SK-N-MC (cell line): Measurements from ENCODE around the gene NINJ1.

Experiments
- DNase-seq: peaks from one replicate; pipeline ENCODE4 v3.0.0-alpha.2; 2011; ENCODE audit warnings: low read depth, low spot score
- H3K27ac ChIP-seq: fragments of 200-600 bp; sonication (generic); 2 replicates; pipeline ENCODE4 v1.5.1; 2016; ENCODE audit warnings: mixed run types
- H3K36me3 ChIP-seq: fragments of 200-600 bp; sonication (generic); 2 replicates; pipeline ENCODE4 v1.6.1; 2017; ENCODE audit warnings: antibody characterized with exemption, low read length, mixed read lengths; ENCODE audit not compliant: insufficient read depth
- H3K4me3 ChIP-seq: fragments of 200-600 bp; sonication (generic); 2 replicates; pipeline ENCODE4 v1.5.1; 2016
- H3K9ac ChIP-seq: fragments of 200-600 bp; sonication (generic); 2 replicates; pipeline ENCODE4 v1.8.0; 2017; ENCODE audit warnings: mixed run types, mixed read lengths; ENCODE audit not compliant: insufficient read length
- H3K9me3 ChIP-seq: fragments of 200-600 bp; sonication (generic); 2 replicates; pipeline ENCODE4 v1.6.1; 2017; ENCODE audit warnings: low read depth, mild to moderate bottlenecking, antibody characterized with exemption, low read length, moderate library complexity, mixed read lengths
- EZH2 ChIP-seq: fragments of 200-600 bp; sonication (generic); IDR thresholded peaks from one replicate; pipeline ENCODE4 v1.6.1; 2017; ENCODE audit warnings: antibody characterized with exemption
- FOXP2 ChIP-seq: optimal IDR thresholded peaks from 2 replicates; pipeline ENCODE3; 2011; ENCODE audit warnings: mild to moderate bottlenecking, moderate library complexity; ENCODE audit not compliant: insufficient read depth; ENCODE audit errors: extremely low read length, control extremely low read depth
- POLR2AphosphoS5 ChIP-seq: IDR thresholded peaks from 2 replicates; pipeline ENCODE4 v1.6.1; 2012; ENCODE audit warnings: mild to moderate bottlenecking, low read depth, low read length, borderline replicate concordance

Gene NINJ1

DNA sequence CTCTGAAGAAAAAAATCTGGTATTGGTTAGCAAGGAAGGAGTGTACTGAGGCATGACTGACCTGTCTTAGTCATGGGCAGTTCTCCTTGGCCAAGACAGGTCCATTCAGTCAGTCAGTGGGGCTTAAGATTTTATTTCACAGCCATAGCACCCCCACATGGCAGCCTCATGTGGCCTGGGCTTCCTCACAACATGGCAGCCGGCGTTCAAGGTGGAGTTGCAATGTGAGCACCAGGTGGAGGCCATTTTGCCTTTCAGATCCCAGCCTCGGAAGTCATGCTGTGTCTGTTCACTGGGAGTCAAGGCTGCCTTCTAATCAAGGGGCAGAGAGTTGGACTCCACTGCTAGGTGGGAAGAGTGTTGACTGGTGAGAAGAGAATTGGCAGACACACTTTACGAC is 48.4 kb downstream of the NINJ1 start:
- Histone ChIP-seq H3K27ac (no peak overlapping the region), H3K9ac (no peak overlapping the region), H3K4me3 (no peak overlapping the region), H3K9me3 (no peaks in the 10 kb centered on the region), H3K36me3 (no peaks in the 10 kb centered on the region)
- no peak for DNase-seq
- no peak for TF ChIP-seq EZH2
- TF ChIP-seq FOXP2, result no peak
- no peak for TF ChIP-seq POLR2AphosphoS5

- no peaks in the 10 kb centered on the region for H3K36me3 ChIP-seq
- H3K9me3 ChIP-seq, result no peaks in the 10 kb centered on the region
- H3K4me3 ChIP-seq, result no peak overlapping the region
- TF ChIP-seq POLR2AphosphoS5 (no peak), EZH2 (no peak), FOXP2 (no peak)
- no peak overlapping the region for H3K27ac ChIP-seq
- no peak overlapping the region for H3K9ac ChIP-seq
- no peak for DNase-seq
These were observed 49.6 kb downstream of the NINJ1 start for GRCh38 chr9:93084471-93084881.

GRCh38 chr9:93083592-93084470 is 50.2 kb downstream of the NINJ1 start:
- H3K4me3 ChIP-seq, result no peak overlapping the region
- no peaks in the 10 kb centered on the region for H3K9me3 ChIP-seq
- TF ChIP-seq EZH2, result no peak
- TF ChIP-seq FOXP2, result no peak
- TF ChIP-seq POLR2AphosphoS5, result no peak
- no peak overlapping the region for H3K27ac ChIP-seq
- no peaks in the 10 kb centered on the region for H3K36me3 ChIP-seq
- H3K9ac ChIP-seq, result no peak overlapping the region
- no peak for DNase-seq

- H3K27ac ChIP-seq, result no peak overlapping the region
- H3K9me3 ChIP-seq, result no peaks in the 10 kb centered on the region
- H3K36me3 ChIP-seq, result no peaks in the 10 kb centered on the region
- no peak for TF ChIP-seq FOXP2
- no peak for TF ChIP-seq EZH2
- DNase-seq, result no peak
- no peak overlapping the region for H3K4me3 ChIP-seq
- H3K9ac ChIP-seq, result no peak overlapping the region
These were observed 51.1 kb downstream of the NINJ1 start for GRCh38 chr9:93082841-93083411.

DNA sequence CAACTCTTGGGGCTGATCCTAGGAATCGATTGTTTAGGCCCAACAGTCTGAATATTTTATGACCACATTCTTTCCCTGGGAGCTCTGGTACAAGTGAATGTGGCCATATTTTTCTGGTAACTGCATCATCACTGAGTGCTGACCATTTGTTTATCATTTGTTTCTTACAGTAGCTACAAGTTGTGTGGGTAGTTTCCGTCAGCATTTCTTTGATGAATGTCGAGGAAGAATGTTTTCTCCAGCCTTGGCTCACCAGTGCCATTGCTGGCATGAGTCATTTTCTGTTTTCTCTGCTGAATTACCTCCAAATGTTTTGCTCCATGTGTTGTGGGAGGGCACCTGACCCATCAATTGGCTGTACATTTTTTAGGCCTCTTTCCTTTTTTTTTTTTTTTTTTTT is 52.1 kb downstream of the NINJ1 start:
- Histone ChIP-seq H3K9ac (no peak overlapping the region), H3K4me3 (no peak overlapping the region), H3K9me3 (no peaks in the 10 kb centered on the region), H3K36me3 (no peaks in the 10 kb centered on the region), H3K27ac (no peak overlapping the region)
- TF ChIP-seq EZH2 (no peak), FOXP2 (no peak), POLR2AphosphoS5 (no peak)
- DNase-seq, result no peak

DNA sequence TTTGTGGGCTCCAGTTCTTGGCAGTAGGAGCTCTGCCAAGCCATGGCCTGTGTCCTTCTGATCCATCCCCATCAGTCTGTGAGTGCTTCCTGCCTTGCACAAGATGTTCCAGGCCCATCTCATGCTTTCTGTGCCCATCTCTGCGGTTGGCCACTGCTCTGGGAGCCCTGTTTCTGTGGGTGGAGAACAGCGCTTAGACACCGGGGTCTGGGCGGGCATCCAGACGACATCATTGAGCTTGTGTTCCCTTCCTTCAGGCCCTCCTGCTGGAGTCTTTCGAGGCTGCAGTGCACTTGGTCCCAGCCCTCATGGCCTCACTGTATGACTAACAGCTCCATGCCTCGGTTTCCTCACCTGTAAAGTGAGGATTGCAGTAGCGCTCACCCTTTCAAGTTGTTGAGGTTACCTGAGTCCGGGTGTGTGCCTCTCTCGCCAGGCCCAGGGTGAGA is 52.9 kb downstream of the NINJ1 start:
- H3K9me3 ChIP-seq, result no peaks in the 10 kb centered on the region
- H3K36me3 ChIP-seq, result no peaks in the 10 kb centered on the region
- TF ChIP-seq FOXP2, result no peak
- no peak for TF ChIP-seq EZH2
- no peak for TF ChIP-seq POLR2AphosphoS5
- H3K27ac ChIP-seq, result no peak overlapping the region
- H3K4me3 ChIP-seq, result no peak overlapping the region
- DNase-seq, result no peak
- no peak overlapping the region for H3K9ac ChIP-seq

- Histone ChIP-seq H3K9me3 (no peaks in the 10 kb centered on the region), H3K27ac (no peak overlapping the region), H3K4me3 (no peak overlapping the region), H3K9ac (no peak overlapping the region), H3K36me3 (no peaks in the 10 kb centered on the region)
- DNase-seq, result no peak
- TF ChIP-seq FOXP2, result no peak
- no peak for TF ChIP-seq EZH2
- TF ChIP-seq POLR2AphosphoS5, result no peak
These were observed 53.6 kb downstream of the NINJ1 start for GRCh38 chr9:93080406-93080805.

- H3K9ac ChIP-seq, result no peak overlapping the region
- H3K4me3 ChIP-seq, result no peak overlapping the region
- TF ChIP-seq FOXP2 (no peak), EZH2 (no peak), POLR2AphosphoS5 (no peak)
- H3K9me3 ChIP-seq, result no peaks in the 10 kb centered on the region
- no peak for DNase-seq
- H3K36me3 ChIP-seq, result no peaks in the 10 kb centered on the region
- H3K27ac ChIP-seq, result no peak overlapping the region
These were observed 54.7 kb downstream of the NINJ1 start for GRCh38 chr9:93079371-93079770.

DNA sequence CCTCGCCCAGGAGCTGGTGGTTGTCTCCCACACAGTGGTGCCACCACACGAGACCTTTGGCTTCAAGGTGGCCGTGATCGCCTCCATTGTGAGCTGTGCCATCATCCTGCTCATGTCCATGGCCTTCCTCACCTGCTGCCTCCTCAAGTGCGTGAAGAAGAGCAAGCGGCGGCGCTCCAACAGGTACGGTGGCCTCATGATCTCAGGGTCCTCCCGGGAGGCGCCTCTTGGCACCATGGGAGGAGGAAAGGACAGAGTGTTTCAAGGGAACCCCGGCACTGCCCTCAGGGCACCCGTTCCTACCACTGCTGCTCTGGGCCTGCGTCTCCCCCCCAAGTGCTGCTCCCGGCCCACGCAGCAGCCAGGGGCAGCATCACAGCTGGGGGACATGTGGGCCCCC is 56.2 kb downstream of the NINJ1 start:
- TF ChIP-seq FOXP2 (no peak), EZH2 (no peak), POLR2AphosphoS5 (no peak)
- Histone ChIP-seq H3K27ac (no peak overlapping the region), H3K9ac (no peak overlapping the region), H3K9me3 (no peaks in the 10 kb centered on the region), H3K4me3 (no peak overlapping the region), H3K36me3 (no peaks in the 10 kb centered on the region)
- DNase-seq, result no peak
